Ascending aorta (tissue), 2 donors: ENCODE measurements around the gene NTN3. TPM values are rescaled to one million over a fixed set of nuclear protein-coding genes. Genes with fewer than 3 reads are reported as not detected.

Experiments used
- DNase-seq, 2 donors: peaks; one replicate each; pipeline ENCODE4 v3.0.0-alpha.2; 2019; ENCODE audit warnings: low spot score in 2 of 2
- H3K27ac ChIP-seq, 2 donors: fragments of 200-600 bp; sonication (generic); one replicate each; pipeline ENCODE4 v1.5.1; 2016 to 2017; ENCODE audit warnings: mild to moderate bottlenecking in 1 of 2
- H3K27me3 ChIP-seq: fragments of 200-600 bp; sonication (generic); one replicate; pipeline ENCODE4 v1.5.1; 2017
- H3K36me3 ChIP-seq, 2 donors: fragments of 200-600 bp; sonication (generic); one replicate each; pipeline ENCODE4 v1.5.1; 2016
- H3K4me1 ChIP-seq, 2 donors: fragments of 200-600 bp; sonication (generic); one replicate each; pipeline ENCODE4 v1.5.1; 2016 to 2017; ENCODE audit warnings: mild to moderate bottlenecking in 1 of 2
- H3K4me3 ChIP-seq, 2 donors: fragments of 200-600 bp; sonication (generic); one replicate each; pipeline ENCODE4 v1.5.1; 2016 to 2017; ENCODE audit warnings: mild to moderate bottlenecking in 1 of 2
- H3K9me3 ChIP-seq, 2 donors: fragments of 200-600 bp; sonication (generic); one replicate each; pipeline ENCODE4 v1.5.1; 2016
- CTCF ChIP-seq, 3 experiments: fragments of 200-600 bp in 2 of 3; fragments of 450-650 bp in 1 of 3; sonication (generic) in 2 of 3; IDR thresholded peaks; one replicate each; pipeline ENCODE4 v1.5.1; 2016 to 2019; ENCODE audit warnings: antibody characterized with exemption in 3 of 3, mild to moderate bottlenecking in 1 of 3, moderate library complexity in 1 of 3
- intact Hi-C: fragments of 100-400 bp; cut with DNase I; formaldehyde crosslinking; loops from one replicate; pipeline ENCODE4 v1.15.1; 2023
- total RNA-seq: library from RNA; depleted of rRNA; stranded (reverse); fragments of >200 nt; gene quantifications from one replicate; pipeline ENCODE4 v1.1.0, GENCODE V29; 2016

The NTN3 gene
- total RNA-seq, 1 donor from 2014 or later = not detected

- H3K27me3 ChIP-seq = peaks cover 12% of the 10 kb centered on the region
- TF ChIP-seq CTCF (IDR thresholded peaks at IDR 0.05) = no peak
- no peaks in the 10 kb centered on the region for H3K9me3 ChIP-seq
- intact Hi-C loops = no loop called here
- no peaks in the 10 kb centered on the region for H3K36me3 ChIP-seq
- peaks cover 14 to 31% of the 10 kb centered on the region in 2 donors for H3K4me1 ChIP-seq
- no peak overlapping the region for H3K27ac ChIP-seq
- no peak for DNase-seq
- peak overlapping the region; percentile 66 to 70 for H3K4me3 ChIP-seq
Measured at GRCh38 chr16:2468725-2469398, 2.2 kb upstream of the NTN3 start.

DNA sequence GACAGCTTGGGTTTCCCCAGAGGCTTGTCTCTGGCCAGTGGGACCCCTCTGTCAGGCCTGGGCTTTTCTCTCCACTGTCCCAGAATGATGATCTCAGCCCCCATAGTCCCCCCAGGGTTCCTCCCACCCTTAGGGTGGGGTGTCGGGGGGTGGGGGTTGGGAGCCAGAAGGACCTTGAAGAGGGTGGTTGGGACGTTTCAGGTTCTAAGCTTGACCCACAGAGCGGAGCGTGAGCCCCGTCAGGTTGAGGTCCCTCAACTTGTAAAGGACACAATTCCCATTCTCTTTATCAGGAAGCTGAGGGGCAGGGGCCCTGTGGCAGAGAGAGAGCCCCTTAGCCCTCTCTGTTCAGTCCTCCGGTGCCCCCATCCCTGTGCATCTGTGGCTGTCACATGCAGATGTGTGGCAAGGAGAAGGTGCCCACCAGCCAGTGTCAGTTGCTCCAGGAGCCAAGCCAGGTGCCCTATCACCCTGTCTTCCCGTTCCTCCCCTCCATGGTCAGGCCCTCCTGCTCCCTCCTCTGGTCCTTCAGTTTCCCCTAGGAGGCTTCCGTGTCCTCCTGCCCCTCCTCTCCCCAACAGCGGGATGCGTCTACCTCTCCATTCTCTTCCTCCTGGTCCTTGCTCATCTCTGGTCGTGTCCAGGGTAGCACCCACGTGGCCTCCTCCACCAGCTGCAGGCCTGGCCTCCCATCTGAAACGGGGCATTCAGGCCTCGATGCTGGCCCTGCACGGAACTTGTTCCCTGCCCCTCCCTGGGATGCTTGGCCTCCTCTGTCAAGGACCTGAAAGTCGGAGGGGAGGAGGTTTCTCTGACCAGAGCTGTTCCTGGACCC, 1.5 kb upstream of the NTN3 start:
- H3K27me3 ChIP-seq = peaks cover 12% of the 10 kb centered on the region
- no peak for DNase-seq
- H3K4me1 ChIP-seq = peaks cover 14 to 34% of the 10 kb centered on the region in 2 donors
- H3K36me3 ChIP-seq = no peaks in the 10 kb centered on the region
- intact Hi-C loops = no loop called here
- no peaks in the 10 kb centered on the region for H3K9me3 ChIP-seq
- no peak for TF ChIP-seq CTCF (IDR thresholded peaks at IDR 0.05)
- H3K27ac ChIP-seq = no peak overlapping the region
- H3K4me3 ChIP-seq = no peak overlapping the region

DNA sequence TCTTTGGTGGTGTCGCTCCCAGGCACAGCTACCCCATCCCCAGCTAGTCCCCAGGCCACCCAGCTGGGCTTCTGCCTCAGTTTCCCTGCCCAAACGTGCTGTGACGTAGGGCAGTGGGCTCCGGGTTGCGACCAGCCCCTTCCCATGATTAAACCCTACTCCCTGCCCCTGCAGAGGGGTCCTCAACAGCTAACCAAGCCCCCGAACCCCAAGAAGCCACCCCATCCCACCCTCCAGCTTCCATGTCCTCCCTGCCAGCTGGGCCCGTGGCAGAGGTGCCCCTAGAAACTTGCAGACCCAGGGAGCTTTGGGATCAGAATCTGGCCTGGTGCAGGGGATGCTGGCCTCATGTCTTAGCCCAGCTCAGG, 879 bp upstream of the NTN3 start:
- H3K4me3 ChIP-seq = no peak overlapping the region
- intact Hi-C loops = no loop called here
- TF ChIP-seq CTCF (IDR thresholded peaks at IDR 0.05) = no peak
- peaks cover 15 to 34% of the 10 kb centered on the region in 2 donors for H3K4me1 ChIP-seq
- H3K9me3 ChIP-seq = no peaks in the 10 kb centered on the region
- no peak for DNase-seq
- no peak overlapping the region for H3K27ac ChIP-seq
- no peaks in the 10 kb centered on the region for H3K36me3 ChIP-seq
- H3K27me3 ChIP-seq = peaks cover 12% of the 10 kb centered on the region

DNA sequence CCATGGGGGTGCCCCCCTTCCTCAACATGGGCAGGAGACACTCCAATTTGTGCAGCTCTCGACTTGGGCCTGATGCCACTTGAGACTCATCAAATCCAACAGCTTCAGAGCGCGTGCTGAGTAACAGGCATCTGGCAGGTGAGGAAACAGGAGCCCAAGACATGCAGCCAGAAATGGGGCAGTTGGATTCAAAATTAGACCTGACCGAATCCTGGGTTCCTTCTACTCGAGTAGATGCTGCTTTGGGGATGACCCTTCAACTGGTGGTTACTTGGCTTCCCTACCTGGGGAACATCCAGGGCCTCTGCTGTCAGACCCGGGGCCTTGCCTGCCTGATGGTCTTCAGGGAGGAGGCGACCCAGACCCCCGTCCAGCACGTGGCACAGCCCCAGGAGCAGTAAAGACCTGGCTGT, 488 bp upstream of the NTN3 start:
- TF ChIP-seq CTCF (IDR thresholded peaks at IDR 0.05) = no peak
- peaks cover 18 to 37% of the 10 kb centered on the region in 2 donors for H3K4me1 ChIP-seq
- DNase-seq = no peak
- H3K36me3 ChIP-seq = no peaks in the 10 kb centered on the region
- no peak overlapping the region for H3K27ac ChIP-seq
- no peak overlapping the region for H3K4me3 ChIP-seq
- no peaks in the 10 kb centered on the region for H3K9me3 ChIP-seq
- intact Hi-C loops = no loop called here
- H3K27me3 ChIP-seq = peaks cover 12% of the 10 kb centered on the region

- peak overlapping the region; percentile 21 to 30 for H3K4me3 ChIP-seq
- H3K4me1 ChIP-seq = peaks cover 24 to 42% of the 10 kb centered on the region in 2 donors
- H3K36me3 ChIP-seq = no peaks in the 10 kb centered on the region
- H3K27me3 ChIP-seq = peaks cover 12% of the 10 kb centered on the region
- no peak for TF ChIP-seq CTCF (IDR thresholded peaks at IDR 0.05)
- intact Hi-C loops = no loop called here
- no peaks in the 10 kb centered on the region for H3K9me3 ChIP-seq
- DNase-seq = no peak
- no peak overlapping the region for H3K27ac ChIP-seq
Measured at GRCh38 chr16:2471653-2472487, 773 bp downstream of the NTN3 start.
